Measurements from ENCODE around the gene GRM7.

- no peak for TF ChIP-seq CTCF (IDR thresholded peaks at IDR 0.05)
- TF ChIP-seq EP300 (IDR thresholded peaks at IDR 0.05): no peak
These were observed 305.5 kb downstream of the GRM7 start for GRCh38 chr3:7166460-7166859.
